GM18858 (cell line): Measurements from ENCODE around the gene MYL6.
A peak's percentile ranks its signal among the peaks of the same experiment; 100 is the strongest.

ENCODE experiments used
- ATAC-seq: cut with Tn5 transposase; IDR thresholded peaks from one replicate; pipeline ENCODE4 v1.9.1; 2021; ENCODE audit not compliant: unreplicated experiment

The MYL6 gene

DNA sequence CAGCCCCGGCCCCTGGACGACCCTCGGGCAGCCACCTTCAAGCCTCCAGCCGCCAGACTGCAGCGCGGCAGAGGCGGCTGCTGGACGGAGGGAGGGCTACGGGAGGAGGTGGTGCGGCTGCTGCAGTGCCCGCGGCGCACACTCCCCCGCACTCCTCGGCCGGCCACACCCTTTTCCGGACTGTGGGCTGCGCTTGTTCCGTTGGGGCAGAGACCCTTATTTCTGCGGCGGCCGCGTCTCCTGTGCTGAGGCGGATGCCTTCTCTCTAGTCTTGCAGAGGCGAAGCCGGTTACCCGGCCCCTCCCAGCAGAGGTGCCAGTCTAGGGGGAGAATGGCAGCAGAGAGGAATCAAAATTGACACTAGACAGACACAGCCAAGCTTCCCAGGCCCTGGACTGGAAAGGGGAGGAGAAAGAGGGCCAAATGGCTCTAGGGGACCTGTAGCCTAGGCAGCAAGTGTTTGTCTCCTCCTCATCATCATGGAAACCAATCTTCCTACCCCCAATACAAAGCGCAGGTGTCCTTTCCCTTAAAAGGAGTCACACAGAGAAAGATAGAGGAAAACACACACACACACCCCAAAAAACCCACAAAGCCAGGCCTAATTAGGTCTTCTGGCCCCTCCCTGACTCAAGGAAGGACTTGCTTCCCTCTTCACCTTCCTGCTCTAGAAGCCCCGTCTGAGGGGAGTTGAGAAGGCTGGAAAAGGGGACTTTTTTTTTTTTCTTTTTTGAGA, 28.8 kb upstream of the MYL6 start:
- no peak for ATAC-seq

DNA sequence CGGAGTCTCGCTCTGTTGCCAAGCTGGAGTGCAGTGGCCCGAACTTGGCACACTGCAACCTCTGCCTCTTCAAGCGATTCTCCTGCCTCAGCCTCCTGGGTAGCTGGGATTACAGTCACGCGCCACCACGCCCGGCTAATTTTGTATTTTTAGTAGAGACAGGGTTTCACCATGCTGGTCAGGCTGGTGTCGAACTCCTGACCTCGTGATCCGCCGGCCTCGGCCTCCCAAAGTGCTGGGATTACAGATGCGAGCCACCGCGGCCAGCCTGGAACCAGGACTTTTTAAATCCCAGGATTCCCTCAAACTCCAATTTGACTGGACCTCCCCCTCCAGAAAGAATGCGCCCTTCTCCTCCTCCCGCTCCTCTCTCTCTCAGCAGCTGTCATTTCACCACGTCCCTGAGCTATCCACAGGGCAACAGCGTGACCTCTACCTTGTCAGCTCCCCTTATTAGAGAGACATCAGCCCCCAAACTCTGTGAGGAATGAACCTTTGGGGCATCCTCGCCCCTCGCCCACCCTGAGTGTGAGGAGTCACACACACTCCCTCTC, 28.1 kb upstream of the MYL6 start:
- ATAC-seq: no peak

DNA sequence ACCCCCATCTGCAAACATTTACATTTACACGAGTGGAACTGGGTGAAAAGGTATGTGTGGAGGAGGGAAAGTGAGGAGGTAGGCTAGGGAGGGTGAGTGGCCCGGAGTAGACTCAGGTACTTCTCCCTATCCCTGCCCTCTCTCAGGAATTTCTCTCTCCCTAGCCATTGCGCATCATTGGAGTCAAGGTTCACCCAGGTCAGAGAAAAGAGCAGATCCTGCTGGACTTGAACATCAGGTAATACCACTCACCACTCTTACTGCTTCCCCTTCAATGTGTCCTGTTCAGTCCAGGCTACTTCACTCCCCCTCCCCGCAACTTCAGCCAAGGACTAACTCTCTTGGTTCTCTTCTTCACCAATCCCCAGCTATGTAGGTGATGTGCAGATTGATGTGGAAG, 27.3 kb upstream of the MYL6 start:
- no peak for ATAC-seq

DNA sequence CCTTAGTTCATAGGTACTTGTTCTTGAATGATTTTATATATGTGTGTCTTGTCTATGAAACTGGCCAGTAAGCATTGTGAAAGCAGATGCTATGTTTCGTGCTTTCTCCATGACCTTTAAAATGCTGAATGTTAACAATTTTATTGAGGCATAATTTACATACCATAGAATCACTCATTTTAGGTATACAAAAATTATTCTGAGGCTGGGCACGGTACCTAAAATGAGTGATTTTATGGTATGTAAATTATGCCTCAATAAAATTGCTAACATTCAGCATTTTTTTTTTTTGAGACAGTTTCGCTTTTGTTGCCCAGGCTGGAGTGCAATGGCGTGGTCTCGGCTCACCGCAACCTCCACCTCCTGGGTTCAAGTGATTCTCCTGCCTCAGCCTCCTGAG, 23.3 kb upstream of the MYL6 start:
- ATAC-seq: no peak

DNA sequence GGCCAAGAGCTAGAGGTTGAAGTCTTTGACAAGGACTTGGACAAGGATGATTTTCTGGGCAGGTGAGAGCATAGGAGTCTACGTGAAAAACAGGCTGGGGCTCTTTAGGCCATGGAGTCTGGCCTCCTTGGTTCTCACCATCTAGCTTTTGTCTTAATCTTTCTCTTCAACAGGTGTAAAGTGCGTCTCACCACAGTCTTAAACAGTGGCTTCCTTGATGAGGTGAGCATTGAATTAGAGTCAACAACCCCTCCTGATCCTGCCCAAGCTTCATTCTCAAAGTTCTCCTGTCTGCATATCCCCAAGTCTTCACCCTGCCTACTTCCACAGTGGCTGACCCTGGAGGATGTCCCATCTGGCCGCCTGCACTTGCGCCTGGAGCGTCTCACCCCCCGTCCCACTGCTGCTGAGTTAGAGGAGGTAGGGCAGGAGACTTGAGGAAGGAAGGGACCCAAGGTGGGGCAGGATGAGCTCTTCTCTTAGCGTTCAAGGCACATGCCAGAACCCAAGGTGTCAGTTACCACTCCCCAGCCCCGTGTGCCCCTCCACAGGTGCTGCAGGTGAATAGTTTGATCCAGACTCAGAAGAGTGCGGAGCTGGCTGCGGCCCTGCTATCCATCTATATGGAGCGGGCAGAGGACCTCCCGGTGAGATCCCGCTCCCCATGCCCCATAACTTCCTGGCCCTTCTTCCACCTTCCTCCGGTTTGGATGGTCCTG, 20.1 kb upstream of the MYL6 start:
- no peak for ATAC-seq

DNA sequence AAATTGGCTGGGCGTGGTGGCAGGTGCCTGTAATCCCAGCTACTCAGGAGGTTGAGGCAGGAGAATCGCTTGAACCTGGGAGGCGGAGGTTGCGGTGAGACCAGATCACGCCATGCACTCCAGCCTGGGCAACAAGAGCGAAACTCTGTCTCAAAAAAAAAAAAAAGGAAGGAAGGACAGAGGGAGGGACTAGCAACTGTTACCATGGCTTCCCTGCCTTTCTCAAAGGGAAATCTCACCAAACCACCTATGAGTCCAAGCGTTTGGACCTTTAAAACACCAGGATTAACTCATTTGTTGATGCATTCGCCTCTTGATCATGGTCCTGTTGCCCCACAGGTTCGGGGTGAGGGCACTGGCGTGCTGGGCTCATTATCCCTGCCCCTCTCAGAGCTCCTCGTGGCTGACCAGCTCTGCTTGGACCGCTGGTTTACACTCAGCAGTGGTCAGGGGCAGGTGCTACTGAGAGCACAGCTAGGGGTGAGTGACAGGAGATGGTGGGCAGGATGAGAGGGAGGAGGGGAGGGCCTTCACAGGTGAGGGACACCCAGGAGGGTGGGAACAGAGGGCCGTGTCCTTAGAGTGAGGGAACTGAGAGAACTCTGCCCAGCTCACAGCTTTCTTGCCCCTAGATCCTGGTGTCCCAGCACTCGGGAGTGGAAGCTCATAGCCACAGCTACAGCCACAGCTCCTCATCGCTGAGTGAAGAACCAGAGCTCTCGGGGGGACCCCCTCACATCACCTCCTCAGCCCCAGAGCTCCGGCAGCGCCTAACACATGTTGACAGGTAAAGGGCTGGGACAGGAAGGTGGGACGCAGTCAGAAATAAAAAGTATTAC, 16.0 kb upstream of the MYL6 start:
- ATAC-seq: no peak

DNA sequence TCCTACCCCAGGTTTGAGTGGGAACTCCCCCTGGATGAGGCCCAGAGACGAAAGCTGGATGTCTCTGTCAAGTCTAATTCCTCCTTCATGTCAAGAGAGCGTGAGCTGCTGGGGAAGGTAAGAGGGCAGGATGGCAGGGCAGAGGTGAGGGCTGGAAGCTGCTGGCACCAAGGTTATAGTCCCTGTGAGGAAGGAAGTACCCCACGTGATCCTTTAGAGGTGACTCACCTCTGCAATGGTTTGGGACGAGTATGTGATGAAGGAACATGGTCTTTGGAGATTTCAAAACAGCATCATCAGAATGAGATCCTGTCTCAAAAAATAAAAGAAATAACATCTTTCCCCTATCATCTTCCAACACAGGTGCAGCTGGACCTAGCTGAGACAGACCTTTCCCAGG, 14.9 kb upstream of the MYL6 start:
- ATAC-seq: no peak

DNA sequence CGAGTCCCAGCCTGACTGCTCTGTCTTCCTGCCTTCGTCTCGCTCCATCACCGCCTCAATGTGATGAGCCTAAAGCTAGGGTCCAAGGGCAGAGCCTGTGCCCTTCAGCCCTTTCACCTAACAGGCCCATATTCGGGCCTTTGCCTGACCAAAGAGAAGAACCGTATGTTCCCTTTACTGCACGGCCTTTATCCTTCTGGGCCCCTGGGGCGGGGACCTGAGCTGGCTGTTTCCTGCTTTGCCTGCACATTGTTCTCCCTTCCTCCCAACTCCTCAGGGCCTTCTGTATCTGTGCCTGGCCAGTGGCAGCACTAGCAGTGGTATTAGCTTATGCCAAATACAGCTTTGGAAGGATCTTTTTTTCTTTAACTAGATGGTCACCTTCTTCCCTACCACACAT, 14.3 kb upstream of the MYL6 start:
- ATAC-seq: no peak

DNA sequence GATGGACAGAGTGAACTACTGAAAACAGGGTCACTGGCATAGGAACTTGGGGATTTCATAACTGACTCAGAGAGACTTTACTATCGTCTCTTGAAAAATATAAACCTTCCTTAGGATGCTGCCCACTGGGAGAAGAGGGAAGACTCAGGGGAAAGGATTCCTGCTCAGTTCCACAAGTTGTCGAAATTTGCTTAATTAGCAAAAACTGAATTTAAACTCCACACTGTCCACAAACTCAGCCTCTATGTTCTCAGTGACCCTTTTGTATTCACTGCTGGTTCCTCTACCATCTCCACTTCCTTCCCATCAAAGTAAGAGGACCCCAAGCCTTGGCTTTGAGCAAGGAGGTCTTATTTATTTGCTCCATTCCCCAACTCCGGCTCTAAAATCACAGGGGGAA, 12.9 kb upstream of the MYL6 start:
- ATAC-seq: no peak

DNA sequence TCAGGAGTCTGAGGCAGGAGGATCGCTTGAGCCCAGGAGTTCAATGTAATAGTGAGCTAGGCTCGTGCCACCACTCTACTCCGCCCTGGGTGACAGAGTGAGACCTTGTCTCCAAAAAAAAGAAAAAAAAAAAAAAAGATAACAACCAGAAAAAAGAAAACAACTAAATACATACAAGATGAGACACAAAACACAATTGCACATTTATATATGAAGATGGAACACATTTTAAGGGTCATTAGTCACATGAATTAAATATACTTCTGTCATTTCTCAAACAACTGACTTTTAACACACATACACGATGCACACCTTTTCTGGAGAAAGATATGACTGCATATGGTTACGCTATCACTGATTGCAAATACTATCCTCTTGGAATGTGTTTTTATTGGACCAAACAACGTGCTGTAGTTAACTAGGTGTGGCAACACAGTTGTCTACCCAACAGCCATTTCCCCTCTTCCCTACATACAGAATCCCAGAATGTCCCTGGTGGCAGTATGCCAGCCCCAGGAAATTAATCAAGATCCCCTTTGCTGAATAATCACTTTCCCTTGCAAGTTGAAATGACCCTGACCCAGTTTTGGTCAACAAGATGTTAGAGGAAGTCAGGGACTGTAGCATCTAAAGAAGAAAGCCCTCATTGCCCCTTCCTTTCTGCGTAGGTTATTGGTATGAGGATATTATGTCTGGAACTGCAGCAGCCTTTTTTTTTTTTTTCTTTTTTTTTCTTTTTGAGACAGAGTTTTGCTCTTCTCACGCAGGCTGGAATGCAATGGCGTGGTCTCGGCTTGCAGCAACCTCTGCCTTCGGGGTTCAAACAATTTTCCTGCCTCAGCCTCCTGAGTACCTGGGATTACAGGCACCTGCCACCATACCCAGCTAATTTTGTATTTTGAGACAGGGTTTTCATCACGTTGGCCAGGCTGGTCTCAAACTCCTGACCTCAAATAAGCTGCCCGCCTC, 11.4 kb upstream of the MYL6 start:
- ATAC-seq: no peak

DNA sequence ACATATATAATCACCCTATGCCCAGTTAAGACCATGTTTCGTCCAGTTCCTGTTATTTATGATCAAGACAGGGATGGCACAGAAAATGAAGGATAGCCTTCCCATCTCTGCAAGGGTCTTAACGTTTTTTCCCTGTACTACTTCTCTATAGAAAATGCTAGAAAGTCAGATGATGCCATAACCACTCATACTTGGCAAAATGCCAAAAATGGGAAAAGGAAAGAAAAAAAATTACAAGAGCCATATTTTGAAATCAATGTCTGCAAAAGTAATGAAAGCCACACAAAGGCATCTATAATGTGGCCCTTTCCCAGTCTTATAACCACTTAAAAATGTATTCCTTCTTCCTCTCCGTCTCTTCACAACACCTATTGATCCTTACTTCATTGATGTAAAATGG, 7.6 kb upstream of the MYL6 start:
- no peak for ATAC-seq

DNA sequence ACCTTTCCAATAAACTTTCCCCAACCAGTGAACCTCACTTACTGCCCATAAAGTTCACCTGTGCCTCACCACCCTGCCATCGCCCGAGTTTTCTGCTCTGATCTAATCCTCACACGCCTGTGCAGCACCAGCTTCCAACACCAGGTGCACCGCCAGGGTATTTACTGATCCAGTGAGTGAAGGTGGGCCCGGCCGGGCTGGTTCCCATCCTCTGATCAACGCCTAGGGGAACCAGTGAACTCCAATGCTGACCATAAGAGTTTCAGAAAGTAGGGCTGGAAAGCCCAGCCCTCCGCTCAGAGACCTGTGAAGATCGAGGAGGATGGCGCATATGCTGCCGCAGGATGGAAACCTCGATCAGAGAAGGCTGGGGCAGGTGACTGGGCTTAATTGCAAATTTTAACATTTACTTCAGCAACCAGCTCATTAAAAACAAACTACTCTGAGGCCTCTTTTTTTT, 6.5 kb upstream of the MYL6 start:
- peak; percentile 53 for ATAC-seq

DNA sequence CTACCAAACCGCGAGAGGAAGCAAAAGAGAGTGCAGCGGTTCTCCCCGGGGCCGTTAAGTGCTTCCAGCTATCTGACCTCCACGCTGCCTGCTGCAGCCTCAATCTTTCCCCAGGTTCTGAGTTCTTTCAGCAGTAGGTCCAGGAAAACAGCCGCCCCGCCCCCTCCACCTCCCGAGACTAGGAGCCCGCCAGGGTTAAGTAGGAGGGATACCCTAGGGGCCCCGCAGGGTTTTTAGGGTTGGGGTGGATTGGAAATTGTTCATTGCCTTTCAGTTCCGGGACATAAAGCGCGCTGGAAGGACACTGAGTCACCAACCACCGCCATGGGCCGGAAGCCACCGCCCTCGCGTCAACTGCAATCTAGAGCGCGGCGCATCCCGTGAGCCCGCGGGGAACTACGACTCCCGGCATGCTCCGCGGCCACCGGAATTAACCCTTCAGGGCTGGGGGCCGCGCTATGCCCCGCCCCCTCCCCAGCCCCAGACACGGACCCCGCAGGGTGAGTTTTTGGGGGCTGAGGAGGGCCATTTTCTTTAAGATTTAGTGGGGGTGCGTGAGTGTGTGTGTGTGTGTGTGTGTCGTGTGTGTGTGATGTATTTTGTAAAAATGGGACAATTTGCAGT, 5.9 kb upstream of the MYL6 start, which contains the start of gene MYL6B:
Gene MYL6B, plus strand, starts transcription at position 456 of the 624 bp plus-strand sequence. CDS start 1,332 bp downstream, outside the sequence.
- peak; percentile 68 for ATAC-seq

DNA sequence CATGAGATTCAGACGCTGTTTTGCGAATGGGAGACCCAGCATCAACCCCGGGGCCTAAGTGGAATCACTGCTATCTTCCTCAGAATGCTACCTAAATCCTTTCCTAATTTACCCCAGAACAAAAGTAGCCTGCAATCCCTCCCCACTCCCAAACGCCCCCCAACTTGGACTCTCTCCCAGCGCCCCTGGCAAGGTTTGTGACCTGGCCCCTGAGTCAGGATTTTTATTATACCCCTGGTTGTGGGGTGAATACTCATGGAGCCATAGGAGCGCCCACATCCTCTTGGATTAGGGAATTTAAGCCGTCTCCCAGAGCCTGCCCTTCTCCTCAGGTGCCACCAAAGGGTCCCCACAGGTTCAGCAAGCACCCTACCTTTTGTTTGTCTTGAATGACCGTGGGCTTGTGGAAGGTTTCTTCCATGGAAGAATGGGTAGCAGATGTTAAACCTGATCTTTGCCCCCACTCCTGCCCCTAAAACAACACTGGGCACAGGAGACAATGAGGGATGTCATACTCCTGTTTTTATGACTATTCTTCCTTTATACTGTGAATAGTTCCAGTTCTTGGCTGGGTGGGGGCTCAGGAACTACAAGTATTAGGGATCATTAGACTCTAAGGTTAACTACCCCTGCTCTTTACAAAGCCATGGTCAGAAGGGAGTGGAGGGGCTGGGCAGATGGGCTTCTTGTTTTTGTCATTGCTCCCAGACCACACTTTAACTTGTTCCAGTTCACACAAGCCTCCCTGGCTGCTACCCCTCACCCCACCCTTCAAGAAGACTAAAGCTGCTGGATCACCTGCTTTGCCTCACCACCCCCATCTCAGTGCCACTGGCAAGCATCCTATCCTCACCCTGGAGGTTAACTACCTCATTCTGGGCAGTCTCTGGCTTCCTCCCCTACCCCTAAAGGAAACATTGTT, 5.1 kb upstream of the MYL6 start:
- ATAC-seq: no peak

DNA sequence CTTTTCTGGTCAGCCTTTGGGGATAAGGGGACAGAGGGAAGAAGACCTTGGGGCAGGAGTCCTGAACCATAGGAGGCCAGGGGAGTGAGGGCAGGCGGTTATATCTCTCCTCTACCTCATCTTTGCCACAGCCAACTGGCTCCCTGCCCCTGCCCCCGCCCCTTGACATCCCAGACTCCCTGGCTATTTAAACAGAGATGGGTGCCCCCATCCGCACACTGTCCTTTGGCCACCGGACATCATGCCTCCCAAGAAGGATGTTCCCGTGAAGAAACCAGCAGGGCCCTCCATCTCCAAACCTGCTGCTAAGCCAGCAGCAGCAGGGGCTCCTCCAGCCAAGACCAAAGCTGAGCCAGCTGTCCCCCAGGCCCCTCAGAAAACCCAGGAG, 4.5 kb upstream of the MYL6 start:
- no peak for ATAC-seq

DNA sequence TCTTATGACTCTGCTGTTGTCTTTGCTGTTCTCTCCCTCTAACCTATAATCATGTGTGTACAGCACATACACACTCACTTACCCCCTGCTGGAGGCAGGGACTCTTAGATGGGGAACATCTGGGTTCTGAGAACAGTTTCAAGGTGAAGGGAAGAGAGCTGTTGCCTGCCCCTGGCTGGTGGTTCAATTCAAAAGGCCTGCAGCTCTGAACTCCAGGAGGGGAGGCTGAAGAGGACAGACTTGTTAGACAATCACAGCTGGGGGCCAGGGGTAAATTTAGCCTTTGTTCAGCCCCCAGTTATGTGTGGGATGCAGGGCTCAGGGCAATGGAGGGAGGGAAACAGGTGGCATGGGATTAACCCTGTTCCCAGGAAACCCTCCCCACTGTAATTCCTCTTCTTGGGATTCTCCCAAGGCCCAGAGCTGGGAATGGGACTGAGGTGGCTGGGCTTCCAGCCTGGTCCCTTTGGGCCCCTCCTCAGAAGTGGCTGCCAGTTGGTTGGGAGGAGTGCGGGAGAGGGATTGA, 3.9 kb upstream of the MYL6 start:
- ATAC-seq: no peak

DNA sequence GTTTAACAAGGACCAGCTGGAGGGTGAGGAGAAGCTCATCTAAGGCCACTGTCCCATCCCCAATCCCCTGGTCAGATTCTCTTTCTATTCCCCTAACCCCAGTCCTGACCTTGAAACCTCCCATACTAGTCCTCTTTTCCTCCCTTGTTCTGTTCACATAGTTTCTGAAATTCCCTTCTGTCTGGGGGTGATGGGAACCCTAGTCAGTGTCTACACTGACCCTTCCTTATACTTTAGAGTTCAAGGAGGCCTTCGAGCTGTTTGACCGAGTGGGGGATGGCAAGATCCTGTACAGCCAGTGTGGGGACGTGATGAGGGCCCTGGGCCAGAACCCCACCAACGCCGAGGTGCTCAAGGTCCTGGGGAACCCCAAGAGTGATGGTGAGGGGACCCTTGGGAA, 3.3 kb upstream of the MYL6 start:
- ATAC-seq: no peak

DNA sequence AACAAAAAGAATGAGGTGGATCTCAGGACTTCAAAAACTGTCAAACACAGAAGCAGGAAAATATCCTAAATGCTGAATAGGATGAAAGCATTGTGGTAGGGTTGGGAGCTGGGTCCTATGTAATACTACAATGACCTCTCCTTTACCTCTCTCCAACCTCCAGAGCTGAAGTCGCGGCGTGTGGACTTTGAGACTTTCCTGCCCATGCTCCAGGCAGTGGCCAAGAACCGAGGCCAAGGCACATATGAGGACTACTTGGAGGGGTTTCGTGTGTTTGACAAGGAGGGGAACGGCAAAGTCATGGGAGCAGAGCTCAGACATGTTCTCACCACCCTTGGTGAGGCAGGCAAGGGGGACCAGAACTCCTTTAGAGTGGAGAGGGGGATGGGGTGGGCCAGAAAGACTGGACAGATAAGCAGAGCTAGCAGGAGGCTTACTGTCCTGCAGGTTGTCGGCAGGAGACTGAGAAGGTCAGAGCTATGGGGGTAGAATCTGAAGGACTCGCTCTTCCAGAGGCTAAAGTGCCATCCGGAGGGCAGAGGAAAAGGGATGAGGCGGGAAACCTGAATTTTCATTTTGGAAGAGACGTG, 2.8 kb upstream of the MYL6 start:
- ATAC-seq: no peak
